Stimulated activated CD8-positive, alpha-beta memory T cell treated with anti-CD3 and anti-CD28 coated beads, Interleukin-12 subunit alpha, Interleukin-12 subunit beta, amount 100 ng/mL, for 24 hours (primary cell): ENCODE data around the gene KCNK7.

Experiments
- DNase-seq: peaks from one replicate; pipeline ENCODE4 v3.0.0-alpha.2; 2020; ENCODE audit errors: extremely low read depth

The KCNK7 gene

GRCh38 chr11:65611028-65611757, 15.6 kb upstream of the KCNK7 start:
- DNase-seq, result no peak

GRCh38 chr11:65610404-65610803, 14.8 kb upstream of the KCNK7 start:
- no peak for DNase-seq

GRCh38 chr11:65609665-65610064, 14.1 kb upstream of the KCNK7 start:
- no peak for DNase-seq

- no peak for DNase-seq
These were observed 13.6 kb upstream of the KCNK7 start for GRCh38 chr11:65609229-65609628.

GRCh38 chr11:65607614-65608426, 12.2 kb upstream of the KCNK7 start:
- DNase-seq, result no peak

- DNase-seq, result no peak
These were observed 11.4 kb upstream of the KCNK7 start for GRCh38 chr11:65606876-65607613.

GRCh38 chr11:65604258-65604657, 8.7 kb upstream of the KCNK7 start:
- DNase-seq, result no peak

GRCh38 chr11:65599955-65600246, 4.3 kb upstream of the KCNK7 start:
- DNase-seq, result no peak

- DNase-seq, result no peak
These were observed 3.8 kb upstream of the KCNK7 start for GRCh38 chr11:65599216-65599954.

- no peak for DNase-seq
These were observed 2.7 kb upstream of the KCNK7 start for GRCh38 chr11:65598258-65598699.

- DNase-seq, result no peak
These were observed 920 bp upstream of the KCNK7 start for GRCh38 chr11:65596520-65596919.

- DNase-seq, result no peak
These were observed 469 bp downstream of the KCNK7 start for GRCh38 chr11:65595131-65595530.

GRCh38 chr11:65593518-65594414, 1.8 kb downstream of the KCNK7 start:
- DNase-seq, result no peak

GRCh38 chr11:65592858-65593517, 2.6 kb downstream of the KCNK7 start:
- DNase-seq, result no peak

GRCh38 chr11:65591939-65592857, 3.4 kb downstream of the KCNK7 start:
- DNase-seq, result no peak

GRCh38 chr11:65590240-65590738, 5.3 kb downstream of the KCNK7 start:
- DNase-seq, result no peak

GRCh38 chr11:65589444-65590239, 6.0 kb downstream of the KCNK7 start:
- no peak for DNase-seq
